Activated T-cell treated with anti-CD3 and anti-CD28 coated beads for 1 hour (primary cell): ENCODE data around the gene SEL1L.
"Not testable (repeated sequence)": the region's sequence is repeated elsewhere in the genome, so short reads cannot be mapped to it uniquely, and the experiment has no call there.

Experiments used
- DNase-seq: peaks from one replicate; pipeline ENCODE4 v3.0.0-alpha.2; 2020; ENCODE audit warnings: low read depth

SEL1L gene

GRCh38 chr14:81525129-81525528 lies 8.5 kb downstream of the SEL1L start:
- no peak for DNase-seq

GRCh38 chr14:81523616-81524015 lies 10.0 kb downstream of the SEL1L start:
- no peak for DNase-seq

- DNase-seq: no peak
Observed at GRCh38 chr14:81523016-81523415, 10.6 kb downstream of the SEL1L start.

GRCh38 chr14:81521356-81521755 lies 12.3 kb downstream of the SEL1L start:
- DNase-seq: no peak

- DNase-seq: no peak
Observed at GRCh38 chr14:81519200-81520011, 14.2 kb downstream of the SEL1L start.

GRCh38 chr14:81517798-81518398 lies 15.8 kb downstream of the SEL1L start:
- no peak for DNase-seq

GRCh38 chr14:81516986-81517797 lies 16.5 kb downstream of the SEL1L start:
- no peak for DNase-seq

- DNase-seq: not testable (repeated sequence)
Observed at GRCh38 chr14:81515927-81516326, 17.7 kb downstream of the SEL1L start.

GRCh38 chr14:81512826-81513225 lies 20.8 kb downstream of the SEL1L start:
- not testable (repeated sequence) for DNase-seq

GRCh38 chr14:81511111-81511904 lies 22.3 kb downstream of the SEL1L start:
- DNase-seq: no peak

GRCh38 chr14:81509838-81510452 lies 23.7 kb downstream of the SEL1L start:
- DNase-seq: no peak

- no peak for DNase-seq
Observed at GRCh38 chr14:81509321-81509720, 24.3 kb downstream of the SEL1L start.

GRCh38 chr14:81506487-81506886 lies 27.2 kb downstream of the SEL1L start:
- DNase-seq: no peak

GRCh38 chr14:81504864-81505263 lies 28.8 kb downstream of the SEL1L start:
- no peak for DNase-seq

- DNase-seq: no peak
Observed at GRCh38 chr14:81485781-81486180, 47.9 kb downstream of the SEL1L start.

- no peak for DNase-seq
Observed at GRCh38 chr14:81485372-81485771, 48.3 kb downstream of the SEL1L start.

- DNase-seq: no peak
Observed at GRCh38 chr14:81484120-81484519, 49.5 kb downstream of the SEL1L start.

- no peak for DNase-seq
Observed at GRCh38 chr14:81480741-81481140, 52.9 kb downstream of the SEL1L start.

- no peak for DNase-seq
Observed at GRCh38 chr14:81478446-81478845, 55.2 kb downstream of the SEL1L start.

- DNase-seq: no peak
Observed at GRCh38 chr14:81476816-81477215, 56.8 kb downstream of the SEL1L start.

GRCh38 chr14:81474685-81475324 lies 58.8 kb downstream of the SEL1L start:
- no peak for DNase-seq
